WTC11 (cell line): ENCODE results near the gene CEP104. TPM values are rescaled to one million over a fixed set of nuclear protein-coding genes. Genes with fewer than 3 reads are reported as not detected.

Source experiments
- ATAC-seq: fragments of 200-7000 bp; cut with Tn5 transposase; 2 replicates; pipeline ENCODE4 v1.10.0; 2021; ENCODE audit warnings: mild to moderate bottlenecking, moderate library complexity
- CTCF ChIA-PET: fragments of 300-600 bp; sonication (Branson Sonifier 250); formaldehyde crosslinking; loops from one replicate; lab custom pipeline; 2021; ENCODE audit warnings: antibody characterized with exemption; lab: Charles Lee
- POLR2A ChIA-PET: fragments of 350-600 bp; sonication (Branson Sonifier 250); formaldehyde crosslinking; loops from one replicate; lab custom pipeline; 2021; ENCODE audit warnings: antibody characterized with exemption; lab: Charles Lee
- DNase-seq: peaks from one replicate; pipeline ENCODE4 v3.0.0; 2021; ENCODE audit warnings: low spot score
- H3K27ac Mint-ChIP-seq: 2 replicates; pipeline ENCODE4 v1.8.0; 2021; ENCODE audit warnings: mixed read lengths
- H3K27me3 Mint-ChIP-seq: 2 replicates; pipeline ENCODE4 v1.8.0; 2021; ENCODE audit warnings: low read depth, mild to moderate bottlenecking, moderate library complexity, mixed read lengths
- H3K36me3 Mint-ChIP-seq: 2 replicates; pipeline ENCODE4 v1.8.0; 2021; ENCODE audit warnings: mixed read lengths
- H3K4me1 Mint-ChIP-seq: 2 replicates; pipeline ENCODE4 v1.8.0; 2022; ENCODE audit warnings: mixed read lengths
- H3K4me3 Mint-ChIP-seq: 2 replicates; pipeline ENCODE4 v1.8.0; 2021; ENCODE audit warnings: mild to moderate bottlenecking, moderate library complexity, mixed read lengths
- H3K9me3 Mint-ChIP-seq: 2 replicates; pipeline ENCODE4 v1.8.0; 2021; ENCODE audit warnings: mixed read lengths
- AR ChIP-seq: fragments of 250-450 bp; sonication (Bioruptor Pico); IDR thresholded peaks from 2 replicates; pipeline ENCODE4 v1.9.0; 2021; ENCODE audit warnings: mild to moderate bottlenecking
- CBFB ChIP-seq: sonication (generic); formaldehyde crosslinking; IDR thresholded peaks from 2 replicates; pipeline ENCODE4 v1.8.1; 2022; ENCODE audit warnings: mild to moderate bottlenecking, low read depth, missing genetic modification reagents
- E2F1 ChIP-seq: sonication (generic); formaldehyde crosslinking; IDR thresholded peaks from 2 replicates; pipeline ENCODE4 v1.8.0; 2022; ENCODE audit warnings: mild to moderate bottlenecking, missing genetic modification reagents
- E2F5 ChIP-seq: sonication (generic); formaldehyde crosslinking; IDR thresholded peaks from 2 replicates; pipeline ENCODE4 v1.8.1; 2022; ENCODE audit warnings: mild to moderate bottlenecking, moderate library complexity, missing genetic modification reagents
- EMX1 ChIP-seq: fragments of 250-450 bp; sonication (Bioruptor Pico); IDR thresholded peaks from 2 replicates; pipeline ENCODE4 v1.8.0; 2021; ENCODE audit warnings: mild to moderate bottlenecking
- ESRRA ChIP-seq: sonication (generic); formaldehyde crosslinking; IDR thresholded peaks from 2 replicates; pipeline ENCODE4 v1.8.1; 2022; ENCODE audit warnings: mild to moderate bottlenecking, missing genetic modification reagents, borderline replicate concordance
- FOXP4 ChIP-seq: sonication (generic); formaldehyde crosslinking; IDR thresholded peaks from 2 replicates; pipeline ENCODE4 v1.8.0; 2022; ENCODE audit warnings: mild to moderate bottlenecking, missing genetic modification reagents
- KAT7 ChIP-seq: sonication (generic); formaldehyde crosslinking; IDR thresholded peaks from 2 replicates; pipeline ENCODE4 v1.8.1; 2023; ENCODE audit warnings: missing genetic modification reagents, mild to moderate bottlenecking, borderline replicate concordance
- MLX ChIP-seq: sonication (generic); formaldehyde crosslinking; IDR thresholded peaks from 2 replicates; pipeline ENCODE4 v1.8.1; 2023; ENCODE audit warnings: mild to moderate bottlenecking, missing genetic modification reagents, moderate library complexity
- NFATC4 ChIP-seq: fragments of 250-450 bp; sonication (Bioruptor Pico); IDR thresholded peaks from 2 replicates; pipeline ENCODE4 v1.9.0; 2021; ENCODE audit warnings: mild to moderate bottlenecking
- SMAD4 ChIP-seq: sonication (generic); formaldehyde crosslinking; IDR thresholded peaks from 2 replicates; pipeline ENCODE4 v1.8.0; 2022; ENCODE audit warnings: mild to moderate bottlenecking, missing genetic modification reagents
- SOX15 ChIP-seq: fragments of 250-450 bp; sonication (Bioruptor Pico); IDR thresholded peaks from 2 replicates; pipeline ENCODE4 v1.9.0; 2021; ENCODE audit warnings: mild to moderate bottlenecking
- STAT6 ChIP-seq: sonication (generic); formaldehyde crosslinking; conservative IDR thresholded peaks from 2 replicates; pipeline ENCODE4 v1.8.1; 2023; ENCODE audit warnings: mild to moderate bottlenecking, low read depth, missing genetic modification reagents, moderate library complexity
- TEAD1 ChIP-seq: sonication (generic); formaldehyde crosslinking; IDR thresholded peaks from 2 replicates; pipeline ENCODE4 v1.8.0; 2022; ENCODE audit warnings: mild to moderate bottlenecking, missing genetic modification reagents
- ZNF416 ChIP-seq: fragments of 250-450 bp; sonication (Bioruptor Pico); IDR thresholded peaks from 2 replicates; pipeline ENCODE4 v1.9.0; 2021; ENCODE audit warnings: mild to moderate bottlenecking, inconsistent platforms
- ZNF423 ChIP-seq: fragments of 250-450 bp; sonication (Bioruptor Pico); IDR thresholded peaks from 2 replicates; pipeline ENCODE4 v2.1.2; 2022; ENCODE audit warnings: mild to moderate bottlenecking, moderate library complexity
- ZNF532 ChIP-seq: fragments of 250-450 bp; sonication (Bioruptor Pico); IDR thresholded peaks from 2 replicates; pipeline ENCODE4 v1.9.0; 2021; ENCODE audit warnings: mild to moderate bottlenecking, borderline replicate concordance
- total RNA-seq: library from RNA; stranded (reverse); gene quantifications from 3 replicates; pipeline ENCODE4 v1.2.3, GENCODE V29; 2021

Gene CEP104
- total RNA-seq, 1 experiment from 2014 or later, result 38.0 TPM

GRCh38 chr1:3902571-3903091 lies 45.6 kb upstream of the CEP104 start (continued):
- TF ChIP-seq ZNF532 (CRISPR knock-in tag) (no peak), E2F5 (CRISPR knock-in tag) (no peak)

GRCh38 chr1:3902111-3902511 lies 45.1 kb upstream of the CEP104 start:
- ChIA-PET POLR2A (no interaction called here), CTCF (no interaction called here)
- Mint-ChIP-seq H3K4me3 (no peak overlapping the region; the same call in 1 of the 2 replicates), H3K4me1 (peaks cover 23% of the 10 kb centered on the region), H3K36me3 (peaks cover 11% of the 10 kb centered on the region), H3K9me3 (peaks cover 18% of the 10 kb centered on the region), H3K27me3 (no peaks in the 10 kb centered on the region), H3K27ac (no peak overlapping the region)
- no peak for TF ChIP-seq NFATC4 (CRISPR knock-in tag)
- no peak for TF ChIP-seq SOX15 (CRISPR knock-in tag)
- no peak for TF ChIP-seq E2F1 (CRISPR knock-in tag)
- no peak for TF ChIP-seq EMX1
- ATAC-seq, result no peak
- no peak for DNase-seq

- H3K9me3 Mint-ChIP-seq, result peaks cover 19% of the 10 kb centered on the region
- CTCF ChIA-PET, result no interaction called here
- DNase-seq (peak; percentile 97), ATAC-seq (peak; percentile 70)
- peak overlapping the region; percentile 92 for H3K4me3 Mint-ChIP-seq
- H3K27me3 Mint-ChIP-seq, result no peaks in the 10 kb centered on the region
- peaks cover 23% of the 10 kb centered on the region for H3K4me1 Mint-ChIP-seq
- POLR2A ChIA-PET, result no interaction called here
- H3K36me3 Mint-ChIP-seq, result peaks cover 11% of the 10 kb centered on the region
- H3K27ac Mint-ChIP-seq, result peak overlapping the region; percentile 99
- TF ChIP-seq ZNF416 (CRISPR knock-in tag) (no peak), STAT6 (CRISPR knock-in tag) (no peak), MLX (CRISPR knock-in tag) (0 out of 2 replicates have a peak, but pooled peaks have one; percentile 30), ZNF423 (CRISPR knock-in tag) (no peak), CBFB (no peak), SMAD4 (CRISPR knock-in tag) (no peak), ESRRA (CRISPR knock-in tag) (peak; percentile 39; the same call in 1 of the 2 replicates), FOXP4 (CRISPR knock-in tag) (no peak), KAT7 (no peak), TEAD1 (peak; percentile 30; the same call in 1 of the 2 replicates), AR (no peak)
Observed at GRCh38 chr1:3900969-3901529, 44.0 kb upstream of the CEP104 start.
